ENCODE results near the gene ERGIC1. TPM values are rescaled to one million over a fixed set of nuclear protein-coding genes. Genes with fewer than 3 reads are reported as not detected.
A peak's percentile ranks its signal among the peaks of the same experiment; 100 is the strongest.

The ERGIC1 gene
- total RNA-seq, 1 donor from 2014 or later: 105 TPM

DNA sequence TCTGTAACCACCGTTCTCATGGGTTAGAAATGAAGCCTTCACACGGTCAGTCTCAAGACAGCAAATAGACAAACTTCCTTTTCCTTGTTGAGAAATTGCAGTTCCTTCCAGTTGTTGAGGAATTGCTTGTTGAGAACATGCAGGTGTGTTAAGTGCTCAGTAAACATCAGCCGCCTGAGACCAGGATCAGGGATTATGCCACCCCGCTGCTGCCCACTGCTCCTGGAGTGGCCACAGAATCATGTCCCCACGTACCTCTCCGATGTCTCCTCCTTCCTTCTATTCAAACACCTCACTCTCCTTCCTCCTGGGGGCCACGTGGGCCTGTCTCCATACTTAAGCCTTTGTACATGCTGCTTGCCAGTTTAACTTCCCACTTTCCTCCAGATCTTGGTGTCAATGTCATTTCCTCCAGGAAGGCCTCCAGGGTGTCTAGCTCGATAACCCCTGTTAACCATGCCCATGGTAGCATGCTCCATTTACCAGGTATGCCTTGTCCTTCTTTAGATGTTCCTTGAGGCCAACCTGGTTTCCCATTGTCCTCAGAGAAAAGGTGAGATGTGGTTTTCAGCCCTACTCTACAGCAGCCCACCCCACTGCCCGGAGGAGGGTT, 91.4 kb downstream of the ERGIC1 start:
- Mint-ChIP-seq H3K4me1 (ENCODE audit: unreplicated experiment) (peaks cover 9% of the 10 kb centered on the region), H3K27ac (no peak overlapping the region)
- TF ChIP-seq, protein P1, sequence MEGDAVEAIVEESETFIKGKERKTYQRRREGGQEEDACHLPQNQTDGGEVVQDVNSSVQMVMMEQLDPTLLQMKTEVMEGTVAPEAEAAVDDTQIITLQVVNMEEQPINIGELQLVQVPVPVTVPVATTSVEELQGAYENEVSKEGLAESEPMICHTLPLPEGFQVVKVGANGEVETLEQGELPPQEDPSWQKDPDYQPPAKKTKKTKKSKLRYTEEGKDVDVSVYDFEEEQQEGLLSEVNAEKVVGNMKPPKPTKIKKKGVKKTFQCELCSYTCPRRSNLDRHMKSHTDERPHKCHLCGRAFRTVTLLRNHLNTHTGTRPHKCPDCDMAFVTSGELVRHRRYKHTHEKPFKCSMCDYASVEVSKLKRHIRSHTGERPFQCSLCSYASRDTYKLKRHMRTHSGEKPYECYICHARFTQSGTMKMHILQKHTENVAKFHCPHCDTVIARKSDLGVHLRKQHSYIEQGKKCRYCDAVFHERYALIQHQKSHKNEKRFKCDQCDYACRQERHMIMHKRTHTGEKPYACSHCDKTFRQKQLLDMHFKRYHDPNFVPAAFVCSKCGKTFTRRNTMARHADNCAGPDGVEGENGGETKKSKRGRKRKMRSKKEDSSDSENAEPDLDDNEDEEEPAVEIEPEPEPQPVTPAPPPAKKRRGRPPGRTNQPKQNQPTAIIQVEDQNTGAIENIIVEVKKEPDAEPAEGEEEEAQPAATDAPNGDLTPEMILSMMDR (conservative IDR thresholded peaks at IDR 0.05): no peak

DNA sequence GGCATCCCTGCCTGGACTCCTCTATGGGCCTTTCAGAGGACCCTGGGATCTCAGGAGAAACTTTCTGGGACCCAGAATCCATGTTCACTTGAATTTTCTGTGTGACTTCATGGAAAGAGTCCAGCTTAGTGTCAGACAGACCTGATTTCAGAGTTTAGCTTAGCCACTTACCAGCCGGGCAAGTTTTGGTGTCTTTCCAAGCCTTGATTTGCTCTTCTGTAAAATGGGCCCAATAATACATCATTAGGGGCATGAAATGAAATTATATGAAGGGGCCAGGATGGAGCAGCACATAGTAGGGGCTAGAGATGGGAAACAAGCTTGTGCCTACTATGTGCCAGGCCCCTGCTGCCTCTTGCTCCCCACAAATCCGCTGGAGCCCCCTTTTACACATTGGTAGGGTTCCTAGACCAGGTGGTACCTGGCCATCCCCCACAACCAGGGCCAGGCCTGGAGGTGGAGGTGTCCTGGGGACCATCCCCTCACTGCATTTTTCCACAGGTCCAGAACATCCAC, 92.0 kb downstream of the ERGIC1 start:
- no peaks in the 10 kb centered on the region for H3K27me3 Mint-ChIP-seq
- H3K4me3 Mint-ChIP-seq: no peak overlapping the region
- H3K9me3 Mint-ChIP-seq: no peaks in the 10 kb centered on the region
- TF ChIP-seq, protein P1 (conservative IDR thresholded peaks at IDR 0.05): no peak
- peaks cover 11% of the 10 kb centered on the region for H3K4me1 Mint-ChIP-seq (ENCODE audit: unreplicated experiment)
- peaks cover 11% of the 10 kb centered on the region for H3K36me3 Mint-ChIP-seq
- DNase-seq (ENCODE audit: extremely low spot score, unreplicated experiment): no peak
- no peak overlapping the region for H3K27ac Mint-ChIP-seq

More for the DNA sequence above, 91.4 kb downstream of the ERGIC1 start:
- Mint-ChIP-seq H3K27me3 (no peaks in the 10 kb centered on the region), H3K9me3 (no peaks in the 10 kb centered on the region), H3K36me3 (peaks cover 11% of the 10 kb centered on the region), H3K4me3 (no peak overlapping the region)
- no peak for DNase-seq (ENCODE audit: extremely low spot score, unreplicated experiment)

GRCh38 chr5:172926796-172927195, 92.7 kb downstream of the ERGIC1 start:
- no peak for DNase-seq (ENCODE audit: extremely low spot score, unreplicated experiment)
- TF ChIP-seq, protein P1 (conservative IDR thresholded peaks at IDR 0.05): no peak
- no peaks in the 10 kb centered on the region for H3K9me3 Mint-ChIP-seq
- no peaks in the 10 kb centered on the region for H3K27me3 Mint-ChIP-seq
- H3K36me3 Mint-ChIP-seq: peaks cover 11% of the 10 kb centered on the region
- peak overlapping the region; percentile 3 for H3K27ac Mint-ChIP-seq
- no peak overlapping the region for H3K4me3 Mint-ChIP-seq
- H3K4me1 Mint-ChIP-seq (ENCODE audit: unreplicated experiment): peaks cover 6% of the 10 kb centered on the region

DNA sequence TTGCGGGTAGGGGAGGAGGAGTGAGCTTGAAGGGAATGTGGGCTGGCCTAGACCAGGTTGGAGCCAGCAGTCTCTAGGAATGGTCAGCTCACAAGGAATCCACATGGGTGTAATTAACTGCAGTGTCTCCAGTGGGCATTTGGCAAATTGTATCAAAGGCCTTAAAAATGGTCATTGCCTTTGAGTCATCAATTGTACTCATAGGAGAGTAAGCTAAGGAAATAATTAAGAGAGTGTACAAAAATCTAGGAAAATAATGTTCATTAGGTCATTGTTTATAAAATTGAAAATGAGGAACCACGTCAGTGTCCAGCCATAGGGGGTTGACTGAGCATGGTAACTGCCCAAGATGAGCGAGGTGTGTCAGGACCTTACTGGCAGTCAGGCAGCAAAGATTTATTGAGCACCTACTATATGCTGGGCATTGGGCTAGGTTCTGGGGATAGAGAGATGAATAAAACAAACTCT, 95.4 kb downstream of the ERGIC1 start:
- Mint-ChIP-seq H3K27me3 (no peaks in the 10 kb centered on the region), H3K36me3 (peaks cover 11% of the 10 kb centered on the region), H3K27ac (no peak overlapping the region), H3K4me3 (no peak overlapping the region), H3K4me1 (ENCODE audit: unreplicated experiment) (peaks cover 12% of the 10 kb centered on the region), H3K9me3 (no peaks in the 10 kb centered on the region)
- DNase-seq (ENCODE audit: extremely low spot score, unreplicated experiment): no peak
- TF ChIP-seq, protein P1 (conservative IDR thresholded peaks at IDR 0.05): no peak

- Mint-ChIP-seq H3K9me3 (no peaks in the 10 kb centered on the region), H3K27me3 (no peaks in the 10 kb centered on the region), H3K27ac (no peak overlapping the region), H3K36me3 (peaks cover 11% of the 10 kb centered on the region), H3K4me3 (no peak overlapping the region), H3K4me1 (ENCODE audit: unreplicated experiment) (peaks cover 12% of the 10 kb centered on the region)
- TF ChIP-seq, protein P1 (conservative IDR thresholded peaks at IDR 0.05): no peak
- no peak for DNase-seq (ENCODE audit: extremely low spot score, unreplicated experiment)
Observed at GRCh38 chr5:172931001-172931536, 97.0 kb downstream of the ERGIC1 start.
